ENCODE measurements around the gene MAGEB17.
A peak's percentile ranks its signal among the peaks of the same experiment; 100 is the strongest.
"Not testable (repeated sequence)": the region's sequence is repeated elsewhere in the genome, so short reads cannot be mapped to it uniquely, and the experiment has no call there.

Gene MAGEB17

GRCh38 chrX:16155581-16156096 is 11.6 kb upstream of the MAGEB17 start:
- Histone ChIP-seq H3K27ac (ENCODE audit: low read depth, low read length) (no peak overlapping the region), H3K4me1 (ENCODE audit: control insufficient read depth in 1 of 2, insufficient read depth in 2 of 2, low read length in 2 of 2) (no peaks in the 10 kb centered on the region), H3K4ac (ENCODE audit: low read depth, low read length) (no peak overlapping the region), H4K91ac (ENCODE audit: low read depth, low read length) (no peak overlapping the region), H3K4me2 (ENCODE audit: low read length) (no peak overlapping the region), H3K9me3 (ENCODE audit: insufficient read depth, low read depth, low read length) (no peaks in the 10 kb centered on the region), H3K4me3 (ENCODE audit: low read depth, low read length) (no peak overlapping the region), H3K23ac (ENCODE audit: low read length) (no peak overlapping the region), H2BK5ac (ENCODE audit: low read depth, low read length, poor library complexity) (no peak overlapping the region), H2AK5ac (ENCODE audit: low read length) (no peak overlapping the region), H3K79me2 (ENCODE audit: control insufficient read depth, insufficient read depth, low read length, poor library complexity) (no peaks in the 10 kb centered on the region), H3K27me3 (ENCODE audit: insufficient read depth, low read length) (no peaks in the 10 kb centered on the region), H3K36me3 (ENCODE audit: control insufficient read depth in 1 of 2, insufficient read depth in 2 of 2, low read length in 2 of 2) (no peaks in the 10 kb centered on the region), H4K8ac (ENCODE audit: low read depth, low read length) (no peak overlapping the region), H4K12ac (ENCODE audit: low read depth, low read length) (no peak overlapping the region), H2AFZ (ENCODE audit: insufficient read depth, low read length, poor library complexity) (no peak overlapping the region), H3K18ac (ENCODE audit: low read length) (no peak overlapping the region), H3K9ac (ENCODE audit: low read length) (no peak overlapping the region), H3K14ac (ENCODE audit: low read length) (no peak overlapping the region), H2BK12ac (ENCODE audit: low read length) (no peak overlapping the region), H2BK120ac (ENCODE audit: insufficient read depth, low read length, poor library complexity) (no peak overlapping the region), H3K79me1 (ENCODE audit: low read length) (no peaks in the 10 kb centered on the region)
- no peak for DNase-seq
- WGBS (ENCODE audit: extremely low coverage, insufficient coverage, insufficient read length), result no CpG with 5 or more reads among the region's 5 CpGs

- Histone ChIP-seq H3K9me3 (ENCODE audit: insufficient read depth, low read depth, low read length) (no peaks in the 10 kb centered on the region), H2BK12ac (ENCODE audit: low read length) (no peak overlapping the region), H3K36me3 (ENCODE audit: control insufficient read depth in 1 of 2, insufficient read depth in 2 of 2, low read length in 2 of 2) (no peaks in the 10 kb centered on the region), H3K79me2 (ENCODE audit: control insufficient read depth, insufficient read depth, low read length, poor library complexity) (no peaks in the 10 kb centered on the region), H3K79me1 (ENCODE audit: low read length) (peaks cover 4% of the 10 kb centered on the region), H2AK5ac (ENCODE audit: low read length) (no peak overlapping the region), H3K4ac (ENCODE audit: low read depth, low read length) (no peak overlapping the region), H3K4me1 (ENCODE audit: control insufficient read depth in 1 of 2, insufficient read depth in 2 of 2, low read length in 2 of 2) (peaks cover 6 to 8% of the 10 kb centered on the region in 2 experiments), H3K27ac (ENCODE audit: low read depth, low read length) (no peak overlapping the region), H2AFZ (ENCODE audit: insufficient read depth, low read length, poor library complexity) (no peak overlapping the region), H4K91ac (ENCODE audit: low read depth, low read length) (no peak overlapping the region), H2BK5ac (ENCODE audit: low read depth, low read length, poor library complexity) (no peak overlapping the region), H3K4me3 (ENCODE audit: low read depth, low read length) (no peak overlapping the region), H3K14ac (ENCODE audit: low read length) (no peak overlapping the region), H4K12ac (ENCODE audit: low read depth, low read length) (no peak overlapping the region), H3K9ac (ENCODE audit: low read length) (no peak overlapping the region), H3K27me3 (ENCODE audit: insufficient read depth, low read length) (no peaks in the 10 kb centered on the region), H2BK120ac (ENCODE audit: insufficient read depth, low read length, poor library complexity) (no peak overlapping the region), H3K18ac (ENCODE audit: low read length) (no peak overlapping the region), H3K4me2 (ENCODE audit: low read length) (no peak overlapping the region), H4K8ac (ENCODE audit: low read depth, low read length) (no peak overlapping the region), H3K23ac (ENCODE audit: low read length) (no peak overlapping the region)
- WGBS (ENCODE audit: extremely low coverage, insufficient coverage, insufficient read length), result 100% methylated on average over 1 of the region's 5 CpGs
- DNase-seq, result no peak
Measured at GRCh38 chrX:16156692-16157331, 10.5 kb upstream of the MAGEB17 start.

GRCh38 chrX:16160729-16161128 is 6.6 kb upstream of the MAGEB17 start:
- no peaks in the 10 kb centered on the region for H3K9me3 ChIP-seq (ENCODE audit: insufficient read depth, low read depth, low read length)
- peak overlapping the region; percentile 29 for H4K91ac ChIP-seq (ENCODE audit: low read depth, low read length)
- H3K14ac ChIP-seq (ENCODE audit: low read length), result no peak overlapping the region
- H4K12ac ChIP-seq (ENCODE audit: low read depth, low read length), result no peak overlapping the region
- no peak overlapping the region for H3K9ac ChIP-seq (ENCODE audit: low read length)
- no peak overlapping the region for H3K23ac ChIP-seq (ENCODE audit: low read length)
- H4K8ac ChIP-seq (ENCODE audit: low read depth, low read length), result no peak overlapping the region
- H3K27ac ChIP-seq (ENCODE audit: low read depth, low read length), result peak overlapping the region; percentile 89
- peaks cover 6 to 8% of the 10 kb centered on the region in 2 experiments for H3K4me1 ChIP-seq (ENCODE audit: control insufficient read depth in 1 of 2, insufficient read depth in 2 of 2, low read length in 2 of 2)
- no peak overlapping the region for H2AK5ac ChIP-seq (ENCODE audit: low read length)
- H3K27me3 ChIP-seq (ENCODE audit: insufficient read depth, low read length), result no peaks in the 10 kb centered on the region
- no peak overlapping the region for H2BK12ac ChIP-seq (ENCODE audit: low read length)
- DNase-seq, result peak; percentile 52 to 80
- H3K18ac ChIP-seq (ENCODE audit: low read length), result no peak overlapping the region
- no peak overlapping the region for H3K4me3 ChIP-seq (ENCODE audit: low read depth, low read length)
- H2BK5ac ChIP-seq (ENCODE audit: low read depth, low read length, poor library complexity), result no peak overlapping the region
- H2AFZ ChIP-seq (ENCODE audit: insufficient read depth, low read length, poor library complexity), result no peak overlapping the region
- no peak overlapping the region for H2BK120ac ChIP-seq (ENCODE audit: insufficient read depth, low read length, poor library complexity)
- no peaks in the 10 kb centered on the region for H3K36me3 ChIP-seq (ENCODE audit: control insufficient read depth in 1 of 2, insufficient read depth in 2 of 2, low read length in 2 of 2)
- H3K4me2 ChIP-seq (ENCODE audit: low read length), result peak overlapping the region; percentile 23
- no CpG with 5 or more reads among the region's 3 CpGs for WGBS (ENCODE audit: extremely low coverage, insufficient coverage, insufficient read length)
- H3K79me1 ChIP-seq (ENCODE audit: low read length), result peaks cover 4% of the 10 kb centered on the region
- no peak overlapping the region for H3K4ac ChIP-seq (ENCODE audit: low read depth, low read length)
- H3K79me2 ChIP-seq (ENCODE audit: control insufficient read depth, insufficient read depth, low read length, poor library complexity), result no peaks in the 10 kb centered on the region

- WGBS (ENCODE audit: extremely low coverage, insufficient coverage, insufficient read length), result no CpG with 5 or more reads among the region's 2 CpGs
- not testable (repeated sequence) for H2BK5ac ChIP-seq (ENCODE audit: low read depth, low read length, poor library complexity); H3K27me3 ChIP-seq (ENCODE audit: insufficient read depth, low read length); H3K9me3 ChIP-seq (ENCODE audit: insufficient read depth, low read depth, low read length); H3K79me1 ChIP-seq (ENCODE audit: low read length); H3K4me1 ChIP-seq (ENCODE audit: control insufficient read depth in 1 of 2, insufficient read depth in 2 of 2, low read length in 2 of 2); H4K12ac ChIP-seq (ENCODE audit: low read depth, low read length); H2AFZ ChIP-seq (ENCODE audit: insufficient read depth, low read length, poor library complexity); H4K8ac ChIP-seq (ENCODE audit: low read depth, low read length); H3K4ac ChIP-seq (ENCODE audit: low read depth, low read length); H2AK5ac ChIP-seq (ENCODE audit: low read length); DNase-seq; H3K79me2 ChIP-seq (ENCODE audit: control insufficient read depth, insufficient read depth, low read length, poor library complexity); H3K23ac ChIP-seq (ENCODE audit: low read length); H3K36me3 ChIP-seq (ENCODE audit: control insufficient read depth in 1 of 2, insufficient read depth in 2 of 2, low read length in 2 of 2); H3K9ac ChIP-seq (ENCODE audit: low read length); H2BK12ac ChIP-seq (ENCODE audit: low read length); H3K18ac ChIP-seq (ENCODE audit: low read length); H3K4me3 ChIP-seq (ENCODE audit: low read depth, low read length)
- H2BK120ac ChIP-seq (ENCODE audit: insufficient read depth, low read length, poor library complexity), result peak overlapping the region; percentile 86
- H3K27ac ChIP-seq (ENCODE audit: low read depth, low read length), result peak overlapping the region; percentile 89
- H4K91ac ChIP-seq (ENCODE audit: low read depth, low read length), result peak overlapping the region; percentile 29
- peak overlapping the region; percentile 23 for H3K4me2 ChIP-seq (ENCODE audit: low read length)
- peak overlapping the region; percentile 16 for H3K14ac ChIP-seq (ENCODE audit: low read length)
Measured at GRCh38 chrX:16161173-16161572, 6.1 kb upstream of the MAGEB17 start.
